ENCODE results near the gene NBEA.
"Not testable (repeated sequence)": the region's sequence is repeated elsewhere in the genome, so short reads cannot be mapped to it uniquely, and the experiment has no call there.

NBEA gene

DNA sequence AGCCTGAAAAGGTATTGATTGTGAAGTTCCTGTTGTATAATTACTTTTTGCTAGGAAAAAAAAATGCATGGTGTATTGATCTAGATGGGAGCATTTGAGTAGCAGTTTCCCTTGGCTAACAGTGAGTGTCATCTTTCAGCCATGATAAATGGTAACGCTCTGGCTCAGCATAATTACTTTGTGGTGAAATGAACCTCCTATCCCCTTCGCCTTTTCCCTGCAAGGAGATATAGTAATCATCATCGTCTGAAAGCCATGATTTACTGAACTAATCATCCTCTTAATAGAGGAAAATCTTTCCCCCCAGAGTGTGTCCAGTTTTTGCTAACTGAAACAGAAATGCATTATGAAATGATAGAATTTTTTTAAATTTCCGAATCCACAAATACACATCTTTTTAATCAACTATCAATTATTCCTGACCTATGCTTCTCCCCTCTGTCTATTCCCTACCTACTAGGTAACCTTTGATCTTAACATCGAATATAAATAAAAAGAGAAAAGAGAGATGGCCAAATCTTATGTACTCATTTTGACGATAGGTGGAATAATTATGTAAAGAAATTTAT is 445.7 kb downstream of the NBEA start:
- no peak for DNase-seq (ENCODE audit: low read depth, low spot score)

DNA sequence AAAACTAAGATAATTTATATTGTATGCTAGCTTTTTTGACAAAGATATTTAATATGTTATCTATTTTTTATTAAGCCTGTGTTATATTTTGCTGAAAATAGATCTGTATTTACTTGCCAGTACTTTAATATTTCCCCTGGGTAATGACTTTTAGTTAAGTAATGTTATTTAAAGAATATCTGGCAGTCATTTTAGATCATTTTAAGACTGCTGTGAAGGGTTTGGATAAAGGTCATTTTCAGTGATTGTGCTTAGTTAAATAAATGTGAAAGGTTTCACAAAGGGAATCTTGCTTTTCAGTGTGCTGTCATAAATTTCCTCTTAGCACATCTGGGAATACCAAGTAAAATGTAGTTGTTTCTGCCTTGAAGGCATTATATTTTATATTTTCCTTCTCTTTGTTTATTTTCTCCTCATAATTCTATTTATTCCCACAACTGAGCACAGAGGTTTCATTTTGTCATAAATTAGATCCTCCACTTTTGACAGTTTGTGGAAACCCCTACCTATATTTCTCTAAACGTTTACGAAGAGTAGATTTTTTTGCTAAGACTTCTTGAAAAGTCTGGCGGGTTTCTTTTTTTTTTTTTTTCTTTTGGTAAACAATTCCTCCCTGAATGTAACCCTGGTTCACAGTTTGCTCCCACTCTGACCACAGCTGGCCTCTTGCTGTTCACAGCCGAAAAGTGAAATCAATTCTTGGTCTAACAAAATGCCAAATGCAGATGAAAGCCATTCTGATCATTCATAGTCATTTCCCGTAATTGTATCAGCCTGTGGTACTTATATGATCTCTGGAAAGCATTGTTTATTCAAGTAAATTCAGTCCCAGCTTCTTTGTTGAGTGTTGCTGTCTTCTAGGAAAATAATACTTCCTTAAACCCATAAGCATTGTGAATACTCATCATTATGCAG is 446.6 kb downstream of the NBEA start:
- DNase-seq (ENCODE audit: low read depth, low spot score) = no peak

DNA sequence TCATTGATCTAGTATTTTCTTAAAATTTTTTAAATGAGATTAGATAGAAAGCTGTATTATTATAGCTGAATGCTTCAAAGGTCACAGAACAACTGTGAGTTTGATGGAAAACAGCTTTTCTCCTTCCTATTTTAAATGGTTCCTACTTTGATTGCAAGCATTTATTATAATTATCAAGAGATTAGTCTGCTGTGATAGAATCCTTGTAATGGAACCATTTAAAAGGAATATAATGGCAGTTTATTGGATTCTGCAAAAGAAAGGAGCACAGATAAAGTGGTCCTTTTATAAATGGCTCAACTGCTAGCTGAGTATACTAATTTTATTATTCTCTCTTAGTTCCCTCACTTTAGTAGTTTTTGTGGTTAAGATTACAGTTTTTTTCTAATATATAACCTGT is 447.5 kb downstream of the NBEA start:
- no peak for DNase-seq (ENCODE audit: low read depth, low spot score)

DNA sequence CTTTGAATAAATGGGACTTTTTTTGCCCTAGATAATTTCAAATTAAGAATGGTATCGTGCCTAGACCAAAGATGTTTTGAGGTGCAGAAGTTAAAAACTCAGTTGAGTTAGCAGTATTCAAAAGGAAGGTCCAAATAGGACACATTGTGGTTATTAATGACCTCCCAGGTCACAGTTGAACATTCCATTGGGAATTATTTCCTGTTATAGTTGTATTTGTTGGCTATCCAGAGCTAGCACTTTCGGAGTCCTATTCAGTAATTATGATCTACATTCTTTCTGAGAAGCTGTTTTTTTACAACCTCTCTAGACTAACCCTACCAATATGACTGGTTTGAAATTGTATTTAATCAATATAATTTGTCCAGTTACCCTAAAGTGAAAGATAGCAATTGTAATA is 450.7 kb downstream of the NBEA start:
- no peak for DNase-seq (ENCODE audit: low read depth, low spot score)

DNA sequence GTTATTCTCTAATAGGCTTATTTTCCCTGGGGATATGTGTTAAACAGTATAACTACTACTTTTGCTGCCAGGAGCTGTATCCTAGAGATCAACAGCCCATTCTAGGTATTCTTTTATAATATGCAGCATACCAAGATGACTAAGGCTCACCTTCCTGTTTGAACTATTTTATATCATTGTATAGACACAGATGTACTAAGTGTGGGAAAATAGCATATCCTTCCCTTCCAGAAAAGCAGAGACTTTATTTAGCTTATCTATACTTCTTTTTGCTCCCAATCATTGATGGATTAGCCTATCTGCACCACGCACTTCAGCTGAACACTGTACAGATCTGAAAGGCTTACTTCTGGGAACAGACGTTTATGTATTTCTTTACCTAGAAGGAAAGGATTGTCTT is 451.8 kb downstream of the NBEA start:
- DNase-seq (ENCODE audit: low read depth, low spot score) = no peak

DNA sequence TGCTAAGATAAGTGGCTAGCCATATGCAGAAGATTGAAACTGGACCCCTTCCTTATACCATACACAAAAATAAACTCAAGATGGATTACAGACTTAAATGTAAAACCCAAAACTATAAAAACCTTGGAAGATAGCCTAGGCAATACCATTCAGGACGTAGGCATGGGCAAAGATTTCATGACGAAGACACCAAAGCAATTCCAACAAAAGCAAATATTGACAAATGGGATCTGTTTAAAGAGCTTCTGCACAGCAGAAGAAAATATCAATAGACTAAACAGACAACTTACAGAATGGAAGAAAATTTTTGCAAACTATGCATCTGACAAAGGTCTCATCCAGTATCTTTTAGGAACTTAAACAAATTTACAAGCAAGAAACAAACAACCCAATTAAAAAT is 466.2 kb downstream of the NBEA start:
- not testable (repeated sequence) for DNase-seq (ENCODE audit: low read depth, low spot score)

DNA sequence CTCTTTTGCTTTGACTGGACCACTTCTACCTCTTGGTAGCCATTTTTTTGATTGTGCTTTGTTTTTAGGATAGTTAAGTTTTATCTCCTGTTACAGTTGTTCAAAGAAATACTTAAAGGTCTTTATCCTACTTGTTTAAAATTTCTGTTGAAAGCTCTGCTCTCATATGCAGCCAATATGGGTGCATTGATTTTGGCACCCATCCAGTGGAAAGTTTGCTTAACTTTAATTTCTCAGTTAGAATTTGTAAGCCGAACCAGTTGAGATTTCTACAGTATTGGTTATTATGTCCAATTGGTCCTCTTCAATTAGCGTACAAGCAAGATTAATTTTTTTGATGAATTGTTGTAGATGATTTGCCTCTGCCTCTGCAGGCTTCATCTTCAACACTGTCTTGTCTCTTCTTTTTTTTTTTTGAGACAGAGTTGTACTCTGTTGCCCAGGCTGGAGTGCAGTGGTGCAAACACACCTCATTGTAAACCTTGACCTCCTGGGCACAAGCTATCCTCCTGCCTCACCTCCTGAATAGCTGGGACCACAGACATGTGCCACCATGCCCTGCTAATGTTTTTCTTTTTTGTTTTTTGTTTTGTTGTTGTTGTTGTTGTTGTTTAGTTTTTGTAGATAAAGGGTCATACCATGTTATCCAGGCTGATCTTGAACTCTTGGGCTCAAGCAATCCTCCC is 469.1 kb downstream of the NBEA start:
- DNase-seq (ENCODE audit: low read depth, low spot score) = no peak

DNA sequence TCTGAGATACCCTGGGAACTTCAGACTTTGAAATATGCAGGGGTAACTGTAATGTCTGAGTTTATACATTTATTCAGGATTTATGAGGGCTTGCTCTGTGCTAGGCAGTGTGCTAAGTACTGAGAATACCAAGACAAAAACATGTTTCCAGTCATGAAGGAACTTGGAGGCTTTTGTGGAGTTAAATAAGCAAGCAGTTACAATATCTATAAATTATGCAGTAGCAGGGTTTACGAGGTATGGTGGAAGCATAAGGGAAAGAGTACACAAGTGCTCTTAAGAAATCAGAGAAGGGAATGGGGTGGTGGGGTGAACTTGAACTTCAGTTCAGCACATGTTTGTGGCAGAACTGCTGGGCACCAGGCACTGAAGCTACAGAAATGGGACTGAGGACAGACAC is 506.4 kb downstream of the NBEA start:
- DNase-seq (ENCODE audit: low read depth, low spot score) = no peak

DNA sequence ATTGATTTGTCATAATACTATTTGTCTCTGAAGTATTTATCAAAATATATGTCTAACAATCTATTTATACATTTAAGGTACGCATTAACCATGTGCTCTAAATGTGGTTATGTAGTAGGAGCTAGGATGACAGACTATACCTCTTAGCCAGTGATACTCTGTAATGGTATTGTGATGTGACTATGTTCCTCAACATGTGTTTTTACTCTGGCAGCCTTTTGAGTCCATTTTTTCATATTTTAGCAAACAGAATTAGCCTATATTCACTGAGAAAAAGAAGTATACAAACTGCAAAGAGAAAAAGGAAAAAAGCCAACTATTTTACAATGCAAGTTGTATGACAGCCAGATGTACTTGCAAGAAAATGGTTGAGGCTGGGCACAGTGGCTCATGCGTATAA is 507.8 kb downstream of the NBEA start:
- DNase-seq (ENCODE audit: low read depth, low spot score) = no peak

DNA sequence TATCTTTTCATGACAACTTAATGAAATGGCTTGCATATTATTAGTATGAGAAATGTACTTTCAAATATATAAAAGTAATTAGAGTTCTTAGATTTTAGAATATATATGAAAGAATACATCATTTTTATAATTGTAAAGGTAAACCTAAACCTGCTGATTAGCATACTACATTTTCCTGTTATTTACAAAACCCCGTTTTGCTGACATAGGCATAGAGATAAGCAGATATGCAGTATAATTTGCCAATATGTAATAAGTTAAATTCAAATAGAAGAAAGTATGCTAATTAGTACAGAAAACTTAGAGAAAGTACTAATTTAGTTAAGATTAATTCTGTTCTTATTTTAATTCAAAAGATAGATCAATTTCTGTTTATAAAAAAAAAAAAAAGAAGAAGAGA is 513.0 kb downstream of the NBEA start:
- no peak for DNase-seq (ENCODE audit: low read depth, low spot score)

DNA sequence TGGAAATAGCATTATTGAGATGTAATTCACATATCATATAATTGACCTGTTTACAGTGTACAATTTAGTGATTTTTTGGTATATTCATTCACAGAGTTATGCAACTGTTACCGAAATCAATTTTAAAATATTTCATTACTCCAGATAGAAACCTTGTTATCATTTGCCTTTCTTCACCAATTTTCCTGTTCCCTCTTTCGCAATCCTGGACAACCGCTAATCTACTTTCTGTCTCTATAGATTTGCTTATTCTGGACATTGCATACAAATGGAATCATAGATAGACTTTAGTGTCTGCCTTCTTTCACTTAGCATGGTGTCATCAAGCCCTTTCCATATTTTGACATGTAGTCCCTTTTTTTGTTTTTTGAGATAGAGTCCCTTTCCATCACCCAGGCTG is 515.2 kb downstream of the NBEA start:
- DNase-seq (ENCODE audit: low read depth, low spot score) = no peak

DNA sequence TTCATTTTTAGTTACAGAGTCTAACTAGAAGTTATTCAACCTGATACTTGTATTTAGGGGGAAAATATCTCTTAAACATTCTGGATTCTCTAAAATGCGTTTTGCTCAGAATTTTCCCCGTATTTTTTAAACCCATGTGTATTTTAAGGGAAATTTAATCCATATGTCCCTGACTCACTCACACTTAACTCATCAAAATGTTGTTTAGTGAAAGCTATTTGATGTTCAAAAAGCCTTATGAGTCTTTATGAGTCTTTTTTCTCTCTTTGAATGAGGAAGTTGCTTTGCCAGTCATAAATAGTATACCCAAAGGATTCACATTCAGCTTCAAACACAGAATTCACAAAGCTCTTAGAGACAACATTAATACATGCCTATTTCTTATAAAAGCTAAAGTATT is 518.0 kb downstream of the NBEA start:
- DNase-seq (ENCODE audit: low read depth, low spot score) = no peak

DNA sequence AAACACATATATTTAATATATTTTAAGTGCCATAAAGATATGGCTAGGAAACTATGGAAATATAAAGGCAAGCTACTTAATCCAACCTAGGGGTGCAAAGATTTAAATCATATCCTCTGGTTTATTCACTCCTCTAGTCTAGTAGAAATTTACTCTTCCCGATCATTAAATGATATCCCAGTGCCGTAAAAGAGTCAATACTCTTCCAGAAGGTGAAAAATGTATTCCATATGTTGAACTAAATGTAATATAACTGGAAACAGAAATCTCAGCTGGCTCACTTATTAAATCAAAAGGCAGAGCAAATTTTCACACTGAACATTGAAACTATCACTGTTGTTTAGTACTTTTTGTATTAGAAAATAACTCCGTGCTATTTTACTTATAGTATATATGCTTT is 523.3 kb downstream of the NBEA start:
- DNase-seq (ENCODE audit: low read depth, low spot score) = no peak

DNA sequence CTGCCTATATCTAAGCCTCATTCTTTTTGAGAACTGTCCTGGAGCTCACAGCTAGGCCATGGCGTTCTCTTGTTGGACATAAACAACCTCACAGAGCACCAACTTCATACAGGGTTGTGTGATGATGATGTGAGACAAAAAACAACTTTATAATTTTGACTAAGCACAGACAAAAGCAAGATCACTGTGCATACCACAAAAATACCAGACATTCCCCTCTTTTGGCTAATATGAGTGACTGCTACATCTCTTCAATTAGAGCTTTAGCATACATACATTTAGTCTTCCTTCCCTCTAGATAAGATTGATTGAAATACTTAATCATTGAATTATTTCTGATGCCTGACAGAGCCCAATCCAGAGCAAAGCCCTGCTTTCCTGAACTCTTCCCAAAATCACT is 526.1 kb downstream of the NBEA start:
- DNase-seq (ENCODE audit: low read depth, low spot score) = no peak

DNA sequence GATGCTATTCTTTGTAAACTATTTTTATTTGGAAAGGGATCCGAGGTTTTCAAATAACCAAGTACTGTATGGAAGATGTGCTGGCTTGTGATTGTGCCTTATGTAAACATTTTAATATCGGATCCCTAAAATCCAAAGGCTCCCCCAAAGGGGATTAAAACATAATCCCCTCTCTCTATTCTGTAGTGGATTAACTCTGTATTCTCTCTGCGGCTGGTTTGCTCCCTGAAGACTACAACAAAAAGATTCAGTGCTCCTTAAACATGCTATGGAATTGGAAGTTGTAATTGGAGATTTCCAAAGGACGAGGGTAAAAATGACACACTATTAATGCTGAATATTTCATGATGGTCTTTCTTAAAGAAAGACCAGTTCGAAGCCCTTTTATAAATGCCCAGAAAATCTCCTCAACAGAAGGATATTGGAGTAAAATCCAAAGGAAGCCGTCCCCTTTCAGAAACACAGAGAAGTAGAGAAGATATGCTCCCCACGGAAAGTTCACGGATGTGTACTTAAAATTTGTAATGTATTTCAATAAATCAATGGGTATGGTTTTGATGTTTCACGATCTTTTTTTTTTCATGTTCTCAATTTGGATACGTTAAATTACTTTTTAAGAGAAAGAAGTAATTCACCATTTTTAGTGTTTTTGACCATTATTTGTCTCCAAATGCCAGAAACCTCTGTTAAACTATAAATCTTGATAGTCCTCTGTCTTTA is 527.9 kb downstream of the NBEA start:
- no peak for DNase-seq (ENCODE audit: low read depth, low spot score)

DNA sequence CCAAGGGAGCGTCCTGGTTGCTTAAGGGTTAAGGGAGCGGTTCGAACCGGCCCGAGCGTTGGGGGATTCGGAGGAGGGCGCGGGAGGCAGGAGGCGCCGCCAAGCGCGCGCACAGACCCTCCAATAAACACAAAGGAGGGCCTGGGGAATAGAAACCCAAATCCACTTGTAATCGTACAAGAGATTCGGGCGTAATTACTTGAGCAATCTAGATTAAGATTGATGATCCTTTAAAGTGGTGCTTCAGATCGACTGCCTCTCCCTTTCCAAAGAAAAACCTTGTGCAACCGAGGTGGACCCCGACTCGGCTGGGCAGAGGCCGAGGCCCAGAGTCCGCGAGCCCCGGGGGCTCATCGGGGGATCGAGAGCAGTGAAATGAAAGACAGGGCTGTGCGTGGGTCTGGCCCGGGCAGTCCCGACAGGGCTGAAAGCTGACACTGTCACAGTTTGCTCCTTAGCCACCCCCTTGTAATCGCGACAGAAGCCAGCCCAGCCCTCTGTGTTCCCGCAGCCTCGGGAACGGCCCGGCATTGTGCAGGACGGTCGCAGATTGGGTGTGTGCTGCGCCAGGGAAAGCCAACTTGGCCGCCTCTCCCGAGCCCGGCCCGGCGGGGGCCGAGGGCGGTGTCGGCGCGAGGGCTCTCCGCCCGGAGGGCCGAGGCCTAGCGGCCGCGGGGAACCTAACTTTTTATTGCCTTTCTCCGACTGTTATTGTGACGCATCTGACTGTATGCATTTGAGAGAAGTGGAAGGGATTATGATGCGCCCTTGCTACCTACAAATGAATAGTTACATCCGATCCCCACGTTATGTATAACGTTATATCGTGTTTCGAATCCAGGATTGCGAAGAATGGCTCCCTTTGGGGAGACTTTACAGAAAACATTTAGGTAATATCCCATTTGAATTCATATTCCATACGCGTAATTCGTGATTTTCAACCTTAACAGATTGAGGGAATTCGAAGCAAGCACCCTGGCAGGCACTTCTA is 528.9 kb downstream of the NBEA start:
- DNase-seq (ENCODE audit: low read depth, low spot score) = peak; percentile 87

DNA sequence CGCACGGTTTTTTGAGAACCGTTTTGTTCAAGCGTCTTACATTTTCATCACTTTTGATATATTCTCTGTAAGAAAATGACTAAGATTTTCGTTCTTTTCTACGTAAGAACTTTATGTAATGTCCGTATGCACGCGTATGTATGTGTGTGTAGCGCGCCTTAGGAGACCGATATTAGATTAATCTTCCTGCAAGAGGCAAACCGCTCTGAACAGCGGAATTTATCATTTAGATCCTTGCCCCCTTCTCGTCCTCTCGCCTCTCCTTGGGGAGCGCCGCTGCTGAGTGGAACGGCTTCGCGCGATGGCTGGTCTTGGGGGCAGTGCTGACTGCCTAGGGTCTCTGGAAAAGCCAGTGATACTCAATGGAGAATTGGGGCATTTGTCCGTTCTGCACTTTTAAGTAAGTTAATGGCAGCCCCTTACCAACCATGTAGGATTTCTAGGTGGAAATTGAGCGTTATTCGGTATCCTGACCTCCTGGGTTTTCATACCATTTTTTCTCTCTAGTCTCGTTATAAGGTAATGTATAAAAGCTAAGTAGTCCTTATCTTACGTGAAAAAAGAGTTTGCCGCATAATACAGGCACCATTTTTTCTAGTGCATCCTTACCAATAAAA is 529.7 kb downstream of the NBEA start:
- DNase-seq (ENCODE audit: low read depth, low spot score) = peak; percentile 31

DNA sequence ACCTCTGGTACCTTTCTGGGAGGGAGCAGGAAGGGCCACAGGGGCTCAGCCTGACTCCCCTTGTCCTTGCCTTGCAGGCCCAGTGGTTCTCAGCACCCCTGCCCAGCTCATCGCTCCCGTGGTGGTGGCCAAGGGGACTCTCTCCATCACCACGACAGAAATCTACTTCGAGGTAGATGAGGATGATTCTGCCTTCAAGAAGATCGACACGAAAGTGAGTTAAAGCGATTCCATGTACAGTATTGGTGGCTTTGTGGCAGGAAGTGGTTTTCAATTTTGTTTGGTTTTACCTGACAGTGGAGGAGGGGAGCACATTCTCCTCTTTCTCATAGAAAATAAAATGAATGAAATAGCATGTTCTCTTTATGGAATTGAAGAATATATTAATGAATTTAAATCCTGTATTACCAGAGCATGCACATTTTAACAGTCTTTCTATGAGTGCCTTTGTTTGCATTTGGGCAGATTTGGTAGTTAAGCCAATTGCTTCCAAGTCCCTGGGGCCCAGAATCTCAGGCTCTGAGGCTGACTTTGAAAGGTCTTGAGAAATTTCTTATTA is 530.3 kb downstream of the NBEA start:
- DNase-seq (ENCODE audit: low read depth, low spot score) = peak; percentile 21

DNA sequence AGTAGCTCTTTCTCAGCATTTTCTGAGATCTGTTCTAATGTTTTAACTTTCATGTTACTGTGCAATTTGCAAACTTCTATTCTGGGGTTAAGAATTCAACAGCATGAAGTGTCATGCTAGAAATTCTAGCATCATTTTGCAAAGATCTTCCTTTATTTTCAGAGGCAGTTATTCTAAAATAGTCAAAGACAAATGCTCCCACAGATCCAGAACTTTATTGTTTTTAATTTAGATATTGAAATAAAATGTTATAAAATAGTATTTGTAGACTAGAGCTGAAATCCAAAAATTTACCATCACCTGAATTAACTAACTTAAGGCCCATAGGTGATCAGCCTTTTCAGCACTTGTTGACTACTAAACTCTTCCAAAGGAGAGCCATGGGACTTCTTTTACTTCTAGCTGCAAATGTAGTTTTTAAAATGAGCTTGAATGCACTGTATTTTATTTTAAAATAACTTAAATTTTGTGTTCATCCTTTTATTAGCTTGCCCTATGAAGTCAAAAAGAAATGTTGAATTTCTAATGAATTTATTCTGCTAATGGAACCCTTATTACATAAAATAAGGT is 531.2 kb downstream of the NBEA start:
- DNase-seq (ENCODE audit: low read depth, low spot score) = no peak

DNA sequence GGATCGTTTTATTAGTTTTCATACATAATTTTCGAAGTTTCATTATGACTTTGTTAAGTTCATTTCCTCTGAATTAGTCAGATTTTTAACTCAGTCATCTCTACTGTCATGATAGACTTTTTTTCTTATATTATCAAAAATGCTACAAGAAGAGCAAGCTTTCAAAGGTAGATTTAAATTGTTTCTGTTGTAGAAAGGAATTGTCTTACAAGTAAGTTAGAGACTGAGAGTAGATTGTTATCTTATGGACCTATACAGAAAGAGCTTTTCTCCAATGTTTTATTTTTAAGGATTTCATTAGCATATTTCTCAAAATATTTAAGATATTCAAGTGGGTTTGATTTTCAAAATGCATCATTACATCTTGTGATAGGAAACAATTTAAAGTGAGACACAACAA is 531.7 kb downstream of the NBEA start:
- DNase-seq (ENCODE audit: low read depth, low spot score) = no peak
